ENCODE results near the gene OR5K3. TPM values are rescaled to one million over a fixed set of nuclear protein-coding genes. Genes with fewer than 3 reads are reported as not detected.

Gene OR5K3
- total and polyA plus RNA-seq, 3 experiments from 2014 or later, result not detected

GRCh38 chr3:98440283-98440682 is 49.8 kb downstream of the OR5K3 start:
- ChIA-PET CTCF (no interaction called here), POLR2A (no interaction called here)
- Histone ChIP-seq H3K36me3 (ENCODE audit: insufficient read depth, low read length) (no peaks in the 10 kb centered on the region), H3K9me3 (ENCODE audit: low read length) (no peaks in the 10 kb centered on the region), H3K27ac (ENCODE audit: low read depth, low read length) (no peak overlapping the region), H3K4me3 (ENCODE audit: low read length) (no peak overlapping the region), H3K27me3 (ENCODE audit: insufficient read depth, low read length, poor library complexity, severe bottlenecking) (no peaks in the 10 kb centered on the region), H3K4me1 (ENCODE audit: insufficient read depth, low read length) (no peaks in the 10 kb centered on the region)
- H3K4me3 Mint-ChIP-seq, result no peak overlapping the region
- no peaks in the 10 kb centered on the region for H3K27me3 Mint-ChIP-seq
- no peaks in the 10 kb centered on the region for H3K9me3 Mint-ChIP-seq
- H3K36me3 Mint-ChIP-seq, result peaks cover 0 to 1% (median 0%) of the 10 kb centered on the region in 3 donors
- H3K27ac Mint-ChIP-seq, result no peak overlapping the region
- no peak for DNase-seq
- H3K4me1 Mint-ChIP-seq, result no peaks in the 10 kb centered on the region

Other genes starting within 250 kb of the OR5K3 start
- not detected for gene OR5H14, start 243.2 kb upstream of the OR5K3 start, total RNA-seq
- not detected for gene OR5H14, start 243.2 kb upstream of the OR5K3 start, polyA plus RNA-seq
- gene OR5H15, start 224.0 kb upstream of the OR5K3 start, total RNA-seq, result not detected
- gene OR5H15, start 224.0 kb upstream of the OR5K3 start, polyA plus RNA-seq, result not detected
- gene OR5H6, start 126.4 kb upstream of the OR5K3 start, total RNA-seq, result not detected
- gene OR5H6, start 126.4 kb upstream of the OR5K3 start, polyA plus RNA-seq, result not detected
- not detected for gene OR5H2, start 108.2 kb upstream of the OR5K3 start, total RNA-seq
- gene OR5H2, start 108.2 kb upstream of the OR5K3 start, polyA plus RNA-seq, result not detected
- gene OR5K4, start 36.8 kb upstream of the OR5K3 start, total RNA-seq, result not detected
- gene OR5K4, start 36.8 kb upstream of the OR5K3 start, polyA plus RNA-seq, result not detected
- gene OR5K1, start 72.5 kb downstream of the OR5K3 start, total RNA-seq, result not detected
- not detected for gene OR5K1, start 72.5 kb downstream of the OR5K3 start, polyA plus RNA-seq
- gene OR5K2, start 107.0 kb downstream of the OR5K3 start, total RNA-seq, result not detected
- not detected for gene OR5K2, start 107.0 kb downstream of the OR5K3 start, polyA plus RNA-seq
- 100 to 1,000 TPM; 299 to 315 TPM for gene CLDND1, start 132.2 kb downstream of the OR5K3 start, total RNA-seq
- 210 TPM for gene CLDND1, start 132.2 kb downstream of the OR5K3 start, polyA plus RNA-seq
- 10 to 100 TPM; 15.6 to 17.0 TPM for gene GPR15, start 141.3 kb downstream of the OR5K3 start, total RNA-seq
- gene GPR15, start 141.3 kb downstream of the OR5K3 start, polyA plus RNA-seq, result 7.7 TPM
- gene CPOX, start 202.9 kb downstream of the OR5K3 start, total RNA-seq, result 10 to 100 TPM; 76.3 to 79.9 TPM
- gene CPOX, start 202.9 kb downstream of the OR5K3 start, polyA plus RNA-seq, result 6.4 TPM

Data from CD8-positive, alpha-beta memory T cell (primary cell).